Gastroesophageal sphincter (tissue), 3 donors: ENCODE results near the gene ACTL7A.

Experiments used
- POLR2A ChIP-seq, 2 donors: fragments of 450-650 bp; IDR thresholded peaks; one replicate each; pipeline ENCODE4 v1.6.1; 2017; ENCODE audit warnings: antibody characterized with exemption in 2 of 2, mild to moderate bottlenecking in 2 of 2, moderate library complexity in 1 of 2
- POLR2AphosphoS5 ChIP-seq: sonication (generic); formaldehyde crosslinking; IDR thresholded peaks from one replicate; pipeline ENCODE4 v1.6.1; 2017; ENCODE audit warnings: antibody characterized with exemption
- TF ChIP-seq, protein P1 (sequence below), 4 experiments: fragments of 200-600 bp in 2 of 4; fragments of 450-650 bp in 2 of 4; sonication (generic) in 1 of 4; IDR thresholded peaks; one replicate each; pipeline ENCODE4 v1.5.1; 2017 to 2019; ENCODE audit warnings: antibody characterized with exemption in 4 of 4, mild to moderate bottlenecking in 2 of 4, moderate library complexity in 2 of 4

DNA sequence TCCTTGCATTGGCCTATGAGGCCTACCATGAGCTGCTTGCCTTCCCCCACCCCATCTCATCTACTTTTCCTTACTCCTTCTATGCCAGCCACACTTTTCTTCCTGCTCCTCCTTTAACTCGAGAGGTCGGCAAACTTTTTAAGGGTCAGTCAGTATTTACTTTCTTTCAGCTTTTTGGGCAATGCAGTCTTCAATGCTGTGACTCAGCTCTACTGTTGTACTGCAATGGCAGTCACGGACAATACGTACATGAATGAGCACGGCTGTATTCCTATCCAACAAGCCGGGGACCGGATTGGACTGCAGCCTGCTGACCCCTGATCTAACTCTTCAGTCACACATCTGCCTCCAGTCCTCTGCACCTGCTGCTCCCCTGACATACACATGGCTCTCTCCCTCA lies 602 bp upstream of the ACTL7A start:
- TF ChIP-seq, protein P1, sequence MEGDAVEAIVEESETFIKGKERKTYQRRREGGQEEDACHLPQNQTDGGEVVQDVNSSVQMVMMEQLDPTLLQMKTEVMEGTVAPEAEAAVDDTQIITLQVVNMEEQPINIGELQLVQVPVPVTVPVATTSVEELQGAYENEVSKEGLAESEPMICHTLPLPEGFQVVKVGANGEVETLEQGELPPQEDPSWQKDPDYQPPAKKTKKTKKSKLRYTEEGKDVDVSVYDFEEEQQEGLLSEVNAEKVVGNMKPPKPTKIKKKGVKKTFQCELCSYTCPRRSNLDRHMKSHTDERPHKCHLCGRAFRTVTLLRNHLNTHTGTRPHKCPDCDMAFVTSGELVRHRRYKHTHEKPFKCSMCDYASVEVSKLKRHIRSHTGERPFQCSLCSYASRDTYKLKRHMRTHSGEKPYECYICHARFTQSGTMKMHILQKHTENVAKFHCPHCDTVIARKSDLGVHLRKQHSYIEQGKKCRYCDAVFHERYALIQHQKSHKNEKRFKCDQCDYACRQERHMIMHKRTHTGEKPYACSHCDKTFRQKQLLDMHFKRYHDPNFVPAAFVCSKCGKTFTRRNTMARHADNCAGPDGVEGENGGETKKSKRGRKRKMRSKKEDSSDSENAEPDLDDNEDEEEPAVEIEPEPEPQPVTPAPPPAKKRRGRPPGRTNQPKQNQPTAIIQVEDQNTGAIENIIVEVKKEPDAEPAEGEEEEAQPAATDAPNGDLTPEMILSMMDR (IDR thresholded peaks at IDR 0.05), result no peak
- TF ChIP-seq POLR2A (IDR thresholded peaks at IDR 0.05) (no peak), POLR2AphosphoS5 (no peak)
